Measurements from ENCODE around the gene NUP42.

DNA sequence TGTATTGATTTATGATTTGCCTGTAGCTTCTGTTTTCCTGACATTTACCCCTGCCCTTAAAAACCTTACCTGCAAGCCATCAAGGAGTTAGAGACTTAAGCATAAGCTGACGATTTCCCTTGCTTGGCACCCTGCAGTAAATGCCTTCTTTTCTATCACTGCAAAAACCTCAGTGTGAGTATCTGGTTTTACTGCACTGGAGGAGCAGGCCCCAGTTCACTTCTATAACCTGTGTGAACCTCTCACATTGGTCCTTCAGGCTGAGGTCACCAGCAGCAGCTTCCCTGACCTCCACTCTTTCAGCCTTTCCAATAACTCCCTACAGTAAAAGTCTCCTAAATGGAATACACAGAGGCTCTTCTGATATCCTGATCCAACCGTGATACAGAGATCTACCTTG, 30.5 kb downstream of the NUP42 start:
- TF ChIP-seq, protein P1, sequence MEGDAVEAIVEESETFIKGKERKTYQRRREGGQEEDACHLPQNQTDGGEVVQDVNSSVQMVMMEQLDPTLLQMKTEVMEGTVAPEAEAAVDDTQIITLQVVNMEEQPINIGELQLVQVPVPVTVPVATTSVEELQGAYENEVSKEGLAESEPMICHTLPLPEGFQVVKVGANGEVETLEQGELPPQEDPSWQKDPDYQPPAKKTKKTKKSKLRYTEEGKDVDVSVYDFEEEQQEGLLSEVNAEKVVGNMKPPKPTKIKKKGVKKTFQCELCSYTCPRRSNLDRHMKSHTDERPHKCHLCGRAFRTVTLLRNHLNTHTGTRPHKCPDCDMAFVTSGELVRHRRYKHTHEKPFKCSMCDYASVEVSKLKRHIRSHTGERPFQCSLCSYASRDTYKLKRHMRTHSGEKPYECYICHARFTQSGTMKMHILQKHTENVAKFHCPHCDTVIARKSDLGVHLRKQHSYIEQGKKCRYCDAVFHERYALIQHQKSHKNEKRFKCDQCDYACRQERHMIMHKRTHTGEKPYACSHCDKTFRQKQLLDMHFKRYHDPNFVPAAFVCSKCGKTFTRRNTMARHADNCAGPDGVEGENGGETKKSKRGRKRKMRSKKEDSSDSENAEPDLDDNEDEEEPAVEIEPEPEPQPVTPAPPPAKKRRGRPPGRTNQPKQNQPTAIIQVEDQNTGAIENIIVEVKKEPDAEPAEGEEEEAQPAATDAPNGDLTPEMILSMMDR (tag by site-specific recombination; IDR thresholded peaks at IDR 0.05), result no peak
- TF ChIP-seq ZNF274 (IDR thresholded peaks at IDR 0.05; ENCODE audit: low read length), result no peak
- TF ChIP-seq ZNF274 (tag by site-specific recombination; IDR thresholded peaks at IDR 0.05; ENCODE audit: borderline replicate concordance), result no peak
- TF ChIP-seq ZNF302 (tag by site-specific recombination; IDR thresholded peaks at IDR 0.05; ENCODE audit: low read depth), result no peak
- TF ChIP-seq ZNF423 (tag by site-specific recombination; IDR thresholded peaks at IDR 0.05), result no peak

Measured in HEK293 (cell line).